Gastrocnemius medialis (tissue), 4 donors: ENCODE results near the gene NTM. TPM values are rescaled to one million over a fixed set of nuclear protein-coding genes. Genes with fewer than 3 reads are reported as not detected.

Source experiments
- ATAC-seq, 2 donors: fragments of 150-250 bp; one replicate each; pipeline ENCODE4 v1.9.1; 2016
- DNase-seq, 2 donors: peaks; one replicate each; pipeline ENCODE4 v3.0.0-alpha.2; 2019
- H3K27ac ChIP-seq, 4 donors: fragments of 200-600 bp; sonication (generic); 1 replicate in 1 of 4; 2 replicates in 3 of 4; pipeline ENCODE4 v1.5.1; 2016 to 2018; ENCODE audit warnings: mild to moderate bottlenecking in 2 of 4, moderate library complexity in 1 of 4
- H3K27me3 ChIP-seq, 3 donors: fragments of 200-600 bp; sonication (generic) in 2 of 3; 1 replicate in 1 of 3; 2 replicates in 2 of 3; pipeline versions ENCODE4 v1.5.1 to v1.6.0; 2016 to 2019; ENCODE audit warnings: mild to moderate bottlenecking in 1 of 3, moderate library complexity in 1 of 3
- H3K36me3 ChIP-seq, 2 donors: fragments of 200-600 bp; sonication (generic) in 1 of 2; one replicate each; pipeline ENCODE4 v1.5.1; 2017 to 2018
- H3K4me1 ChIP-seq, 2 donors: fragments of 200-600 bp; sonication (generic) in 1 of 2; one replicate each; pipeline ENCODE4 v1.5.1; 2016 to 2017; ENCODE audit warnings: mild to moderate bottlenecking in 2 of 2
- H3K4me3 ChIP-seq, 4 donors: fragments of 200-600 bp; sonication (generic) in 3 of 4; 1 replicate in 1 of 4; 2 replicates in 3 of 4; pipeline ENCODE4 v1.5.1; 2016 to 2019; ENCODE audit warnings: mild to moderate bottlenecking in 2 of 4
- H3K9me3 ChIP-seq, 3 donors: fragments of 200-600 bp; sonication (generic) in 2 of 3; 1 replicate in 1 of 3; 2 replicates in 2 of 3; pipeline ENCODE4 v1.5.1; 2016 to 2019
- CTCF ChIP-seq, 5 experiments: fragments of 450-650 bp in 3 of 5; fragments of 200-600 bp in 2 of 5; sonication (generic) in 2 of 5; IDR thresholded peaks in 4 of 5; conservative IDR thresholded peaks in 1 of 5; 1 replicate in 4 of 5; 2 replicates in 1 of 5; pipeline ENCODE4 v1.5.1; 2016 to 2019; ENCODE audit warnings: antibody characterized with exemption in 5 of 5, mild to moderate bottlenecking in 3 of 5, moderate library complexity in 3 of 5
- POLR2A ChIP-seq, 2 donors: fragments of 450-650 bp; IDR thresholded peaks; one replicate each; pipeline ENCODE4 v1.6.1; 2017; ENCODE audit warnings: antibody characterized with exemption in 2 of 2, mild to moderate bottlenecking in 2 of 2, moderate library complexity in 2 of 2
- in situ Hi-C, 4 donors: fragments of 200-750 bp; cut with MboI; loops; one replicate each; pipeline versions ENCODE4 v1.15.0 to v1.8.0; 2017; ENCODE audit warnings: low sequenced_read_pairs in 4 of 4
- intact Hi-C: fragments of 100-400 bp; cut with DNase I; formaldehyde crosslinking; loops from one replicate; pipeline ENCODE4 v1.15.1; 2023; ENCODE audit warnings: low total_unique reads
- total RNA-seq, 4 donors: library from RNA; depleted of rRNA; stranded (reverse); fragments of >200 nt; gene quantifications; one replicate each; pipeline versions ENCODE4 v1.1.0 to v1.2.3, GENCODE V29; 2016

Gene NTM
- total RNA-seq, 4 donors from 2014 or later, result 0.69 TPM; not detected in 3

DNA sequence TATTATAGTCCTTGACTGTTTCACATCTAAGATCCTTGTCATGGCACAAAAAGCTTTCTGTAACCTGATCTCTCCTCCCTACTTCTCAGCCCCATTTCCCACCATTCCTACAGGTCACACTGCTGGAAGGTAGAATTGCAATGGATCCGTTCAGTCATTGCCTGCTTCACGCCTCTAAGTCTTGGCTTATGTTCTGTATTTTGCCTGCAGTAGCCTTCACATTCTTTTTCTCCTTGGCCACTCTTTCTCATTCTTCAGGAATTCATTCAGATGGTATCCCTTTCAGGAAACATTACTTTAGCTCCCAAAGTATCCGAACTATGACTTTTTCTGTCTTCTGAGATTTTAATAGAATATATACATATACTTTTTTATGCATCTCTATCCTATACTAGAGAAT is 731.5 kb downstream of the NTM start:
- TF ChIP-seq POLR2A (IDR thresholded peaks at IDR 0.05) (no peak), CTCF (IDR thresholded peaks at IDR 0.05 in 4 of 5, conservative IDR thresholded peaks at IDR 0.05 in 1 of 5) (no peak)
- no peaks in the 10 kb centered on the region for H3K9me3 ChIP-seq
- no peaks in the 10 kb centered on the region for H3K36me3 ChIP-seq
- in situ Hi-C loops, result no loop called here
- no peaks in the 10 kb centered on the region for H3K27me3 ChIP-seq
- H3K4me1 ChIP-seq, result no peaks in the 10 kb centered on the region
- ATAC-seq, result no peak
- DNase-seq, result no peak
- no peak overlapping the region for H3K4me3 ChIP-seq
- intact Hi-C loops, result no loop called here
- H3K27ac ChIP-seq, result no peak overlapping the region

- DNase-seq (no peak), ATAC-seq (no peak)
- intact Hi-C loops (no loop called here), in situ Hi-C loops (no loop called here)
- Histone ChIP-seq H3K4me1 (no peaks in the 10 kb centered on the region), H3K9me3 (no peaks in the 10 kb centered on the region), H3K36me3 (no peaks in the 10 kb centered on the region), H3K27me3 (no peaks in the 10 kb centered on the region), H3K4me3 (no peak overlapping the region), H3K27ac (no peak overlapping the region)
- no peak for TF ChIP-seq POLR2A (IDR thresholded peaks at IDR 0.05)
- TF ChIP-seq CTCF (IDR thresholded peaks at IDR 0.05 in 4 of 5, conservative IDR thresholded peaks at IDR 0.05 in 1 of 5), result no peak
Measured at GRCh38 chr11:132103021-132103420, 732.6 kb downstream of the NTM start.

- Histone ChIP-seq H3K9me3 (no peaks in the 10 kb centered on the region), H3K27me3 (no peaks in the 10 kb centered on the region), H3K4me1 (no peaks in the 10 kb centered on the region), H3K36me3 (no peaks in the 10 kb centered on the region), H3K27ac (no peak overlapping the region), H3K4me3 (no peak overlapping the region)
- no peak for ATAC-seq
- in situ Hi-C loops (no loop called here), intact Hi-C loops (no loop called here)
- DNase-seq, result no peak
- TF ChIP-seq POLR2A (IDR thresholded peaks at IDR 0.05), result no peak
- TF ChIP-seq CTCF (IDR thresholded peaks at IDR 0.05 in 4 of 5, conservative IDR thresholded peaks at IDR 0.05 in 1 of 5), result no peak
Measured at GRCh38 chr11:132106096-132106982, 735.9 kb downstream of the NTM start.

DNA sequence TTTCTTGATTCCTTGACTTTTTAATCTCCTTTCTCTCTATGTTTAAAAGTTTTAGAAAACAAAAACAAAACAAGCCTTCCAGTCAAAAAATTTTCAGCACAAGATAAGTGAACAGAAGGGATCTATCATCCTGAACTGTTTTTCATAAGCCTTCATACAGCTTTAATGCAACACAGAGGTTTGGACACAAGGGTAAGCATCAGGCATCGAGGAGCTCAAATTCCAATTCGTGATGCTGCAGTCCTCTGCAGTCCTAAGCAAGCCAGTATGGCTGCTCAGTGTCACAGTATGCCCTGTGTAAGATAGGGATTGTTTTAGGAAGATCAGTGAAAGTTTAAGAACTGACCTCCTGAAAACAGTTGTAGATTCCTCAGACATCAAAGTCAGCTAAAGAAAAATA is 740.9 kb downstream of the NTM start:
- in situ Hi-C loops (no loop called here), intact Hi-C loops (loop anchor here (5.0 kb wide), 1 partner anchor 291 kb away; no protein-coding TSS in a partner anchor)
- H3K27ac ChIP-seq, result no peak overlapping the region
- no peaks in the 10 kb centered on the region for H3K36me3 ChIP-seq
- DNase-seq (no peak), ATAC-seq (no peak)
- H3K9me3 ChIP-seq, result no peaks in the 10 kb centered on the region
- no peak overlapping the region for H3K4me3 ChIP-seq
- no peaks in the 10 kb centered on the region for H3K27me3 ChIP-seq
- TF ChIP-seq POLR2A (IDR thresholded peaks at IDR 0.05) (no peak), CTCF (IDR thresholded peaks at IDR 0.05 in 4 of 5, conservative IDR thresholded peaks at IDR 0.05 in 1 of 5) (no peak)
- no peaks in the 10 kb centered on the region for H3K4me1 ChIP-seq
